Lower lobe of right lung (tissue), 2 donors: ENCODE results near the gene FGF14. TPM values are rescaled to one million over a fixed set of nuclear protein-coding genes. Genes with fewer than 3 reads are reported as not detected.
A peak's percentile ranks its signal among the peaks of the same experiment; 100 is the strongest.

Experiments
- ATAC-seq, 2 donors: fragments of 200-7000 bp; cut with Tn5 transposase; one replicate each; pipeline ENCODE4 v1.9.1; 2020 to 2022; ENCODE audit warnings: mild to moderate bottlenecking in 2 of 2, moderate library complexity in 2 of 2
- DNase-seq: peaks from one replicate; pipeline ENCODE4 v3.0.0-alpha.2; 2020
- H3K27ac ChIP-seq: fragments of 200-600 bp; one replicate; pipeline ENCODE4 v1.8.0; 2022
- H3K27me3 ChIP-seq: fragments of 200-600 bp; one replicate; pipeline ENCODE4 v1.8.0; 2022; ENCODE audit warnings: low read depth
- H3K36me3 ChIP-seq: fragments of 200-600 bp; one replicate; pipeline ENCODE4 v1.8.0; 2022; ENCODE audit warnings: mild to moderate bottlenecking
- H3K4me1 ChIP-seq: fragments of 200-600 bp; one replicate; pipeline ENCODE4 v1.8.0; 2022
- H3K4me3 ChIP-seq: fragments of 200-600 bp; one replicate; pipeline ENCODE4 v1.8.0; 2022; ENCODE audit warnings: mild to moderate bottlenecking
- H3K9me3 ChIP-seq: fragments of 200-600 bp; one replicate; pipeline ENCODE4 v1.8.0; 2022
- CTCF ChIP-seq: fragments of 200-600 bp; IDR thresholded peaks from one replicate; pipeline ENCODE4 v1.8.0; 2022; ENCODE audit warnings: antibody characterized with exemption, mild to moderate bottlenecking
- intact Hi-C: fragments of 100-400 bp; cut with DNase I; formaldehyde crosslinking; loops from one replicate; pipeline ENCODE4 v1.11.0; 2022
- total RNA-seq: library from RNA; stranded (reverse); fragmentation: NEBNext Ultra II Directional; extraction: Animal tissue kit (Norgen Biotek cat#: 25700); gene quantifications from one replicate; pipeline ENCODE4 v1.2.1, GENCODE V29; 2021
- donor health status: DM: no; HTN: yes; CAD: no; lungs with severe emphysema.

FGF14 gene
- total RNA-seq, 1 donor from 2014 or later = 5.0 TPM

- H3K27ac ChIP-seq = no peak overlapping the region
- ATAC-seq = no peak
- H3K4me3 ChIP-seq = no peak overlapping the region
- H3K9me3 ChIP-seq = no peaks in the 10 kb centered on the region
- DNase-seq = no peak
- H3K27me3 ChIP-seq = no peaks in the 10 kb centered on the region
- intact Hi-C loops = no loop called here
- no peaks in the 10 kb centered on the region for H3K36me3 ChIP-seq
- H3K4me1 ChIP-seq = peaks cover 9% of the 10 kb centered on the region
- no peak for TF ChIP-seq CTCF
These were observed 270.6 kb downstream of the FGF14 start for GRCh38 chr13:102131246-102131645.

- peaks cover 9% of the 10 kb centered on the region for H3K4me1 ChIP-seq
- ATAC-seq = peak; percentile 64 to 84
- no peaks in the 10 kb centered on the region for H3K9me3 ChIP-seq
- no peak for DNase-seq
- no peaks in the 10 kb centered on the region for H3K36me3 ChIP-seq
- no peak overlapping the region for H3K27ac ChIP-seq
- intact Hi-C loops = no loop called here
- H3K4me3 ChIP-seq = no peak overlapping the region
- no peaks in the 10 kb centered on the region for H3K27me3 ChIP-seq
- no peak for TF ChIP-seq CTCF
These were observed 273.5 kb downstream of the FGF14 start for GRCh38 chr13:102128216-102128810.

GRCh38 chr13:102127153-102127552 lies 274.7 kb downstream of the FGF14 start:
- Histone ChIP-seq H3K4me1 (peaks cover 9% of the 10 kb centered on the region), H3K27me3 (no peaks in the 10 kb centered on the region), H3K9me3 (no peaks in the 10 kb centered on the region), H3K36me3 (no peaks in the 10 kb centered on the region), H3K4me3 (no peak overlapping the region), H3K27ac (no peak overlapping the region)
- intact Hi-C loops = no loop called here
- DNase-seq (no peak), ATAC-seq (no peak)
- TF ChIP-seq CTCF = no peak

GRCh38 chr13:102122147-102122546 lies 279.7 kb downstream of the FGF14 start:
- Histone ChIP-seq H3K27me3 (no peaks in the 10 kb centered on the region), H3K9me3 (no peaks in the 10 kb centered on the region), H3K27ac (no peak overlapping the region), H3K4me3 (no peak overlapping the region), H3K36me3 (no peaks in the 10 kb centered on the region), H3K4me1 (peaks cover 4% of the 10 kb centered on the region)
- intact Hi-C loops = no loop called here
- no peak for DNase-seq
- ATAC-seq = no peak
- no peak for TF ChIP-seq CTCF

GRCh38 chr13:102117175-102117831 lies 284.5 kb downstream of the FGF14 start:
- H3K4me1 ChIP-seq = peaks cover 4% of the 10 kb centered on the region
- H3K36me3 ChIP-seq = no peaks in the 10 kb centered on the region
- intact Hi-C loops = no loop called here
- no peak overlapping the region for H3K27ac ChIP-seq
- H3K27me3 ChIP-seq = no peaks in the 10 kb centered on the region
- no peak for DNase-seq
- H3K9me3 ChIP-seq = no peaks in the 10 kb centered on the region
- no peak for TF ChIP-seq CTCF
- no peak for ATAC-seq
- H3K4me3 ChIP-seq = no peak overlapping the region
